HFFc6 (cell line): ENCODE data around the gene SPC25. TPM values are rescaled to one million over a fixed set of nuclear protein-coding genes. Genes with fewer than 3 reads are reported as not detected.

Experiments
- DNase-seq: peaks from one replicate; pipeline ENCODE4 v3.0.0-alpha.2; 2018
- H3K27ac Mint-ChIP-seq: 2 replicates; pipeline ENCODE4 v1.8.0; 2020; ENCODE audit warnings: mild to moderate bottlenecking, mixed read lengths
- H3K27me3 Mint-ChIP-seq: 2 replicates; pipeline ENCODE4 v1.8.0; 2021; ENCODE audit warnings: mild to moderate bottlenecking, moderate library complexity, mixed read lengths; ENCODE audit not compliant: insufficient read depth
- H3K36me3 Mint-ChIP-seq: 2 replicates; pipeline ENCODE4 v1.8.0; 2021; ENCODE audit warnings: low read depth, mixed read lengths
- H3K4me1 Mint-ChIP-seq: 2 replicates; pipeline ENCODE4 v1.8.0; 2020; ENCODE audit warnings: low read depth, mixed read lengths
- H3K4me3 Mint-ChIP-seq: 2 replicates; pipeline ENCODE4 v1.8.0; 2020; ENCODE audit warnings: mild to moderate bottlenecking, moderate library complexity, mixed read lengths
- H3K9me3 Mint-ChIP-seq: 2 replicates; pipeline ENCODE4 v1.8.0; 2020; ENCODE audit warnings: mild to moderate bottlenecking, mixed read lengths
- total RNA-seq, 6 experiments: library from RNA; stranded (reverse); fragmentation: NEBNext Ultra II Directional; extraction: Animal tissue kit (Norgen Biotek cat#: 25700); gene quantifications; 2 replicates in 1 of 6; 3 replicates in 5 of 6; pipeline ENCODE4 v1.2.3, GENCODE V29; 2021
- TF ChIP-seq, protein P1 (sequence below): fragments of 200-600 bp; sonication (generic); IDR thresholded peaks from 2 replicates; pipeline ENCODE4 v1.5.0; 2021; ENCODE audit warnings: antibody characterized with exemption, mild to moderate bottlenecking

SPC25 gene
- total RNA-seq, 6 experiments from 2014 or later: 9.4 to 22.6 (median 16.2) TPM

GRCh38 chr2:168916331-168916675 lies 26.1 kb upstream of the SPC25 start:
- TF ChIP-seq, protein P1, sequence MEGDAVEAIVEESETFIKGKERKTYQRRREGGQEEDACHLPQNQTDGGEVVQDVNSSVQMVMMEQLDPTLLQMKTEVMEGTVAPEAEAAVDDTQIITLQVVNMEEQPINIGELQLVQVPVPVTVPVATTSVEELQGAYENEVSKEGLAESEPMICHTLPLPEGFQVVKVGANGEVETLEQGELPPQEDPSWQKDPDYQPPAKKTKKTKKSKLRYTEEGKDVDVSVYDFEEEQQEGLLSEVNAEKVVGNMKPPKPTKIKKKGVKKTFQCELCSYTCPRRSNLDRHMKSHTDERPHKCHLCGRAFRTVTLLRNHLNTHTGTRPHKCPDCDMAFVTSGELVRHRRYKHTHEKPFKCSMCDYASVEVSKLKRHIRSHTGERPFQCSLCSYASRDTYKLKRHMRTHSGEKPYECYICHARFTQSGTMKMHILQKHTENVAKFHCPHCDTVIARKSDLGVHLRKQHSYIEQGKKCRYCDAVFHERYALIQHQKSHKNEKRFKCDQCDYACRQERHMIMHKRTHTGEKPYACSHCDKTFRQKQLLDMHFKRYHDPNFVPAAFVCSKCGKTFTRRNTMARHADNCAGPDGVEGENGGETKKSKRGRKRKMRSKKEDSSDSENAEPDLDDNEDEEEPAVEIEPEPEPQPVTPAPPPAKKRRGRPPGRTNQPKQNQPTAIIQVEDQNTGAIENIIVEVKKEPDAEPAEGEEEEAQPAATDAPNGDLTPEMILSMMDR: no peak
- no peaks in the 10 kb centered on the region for H3K4me1 Mint-ChIP-seq
- H3K9me3 Mint-ChIP-seq: no peaks in the 10 kb centered on the region
- DNase-seq: no peak
- H3K36me3 Mint-ChIP-seq: no peaks in the 10 kb centered on the region
- no peak overlapping the region for H3K27ac Mint-ChIP-seq
- H3K27me3 Mint-ChIP-seq: peaks cover 15% of the 10 kb centered on the region
- H3K4me3 Mint-ChIP-seq: no peak overlapping the region

DNA sequence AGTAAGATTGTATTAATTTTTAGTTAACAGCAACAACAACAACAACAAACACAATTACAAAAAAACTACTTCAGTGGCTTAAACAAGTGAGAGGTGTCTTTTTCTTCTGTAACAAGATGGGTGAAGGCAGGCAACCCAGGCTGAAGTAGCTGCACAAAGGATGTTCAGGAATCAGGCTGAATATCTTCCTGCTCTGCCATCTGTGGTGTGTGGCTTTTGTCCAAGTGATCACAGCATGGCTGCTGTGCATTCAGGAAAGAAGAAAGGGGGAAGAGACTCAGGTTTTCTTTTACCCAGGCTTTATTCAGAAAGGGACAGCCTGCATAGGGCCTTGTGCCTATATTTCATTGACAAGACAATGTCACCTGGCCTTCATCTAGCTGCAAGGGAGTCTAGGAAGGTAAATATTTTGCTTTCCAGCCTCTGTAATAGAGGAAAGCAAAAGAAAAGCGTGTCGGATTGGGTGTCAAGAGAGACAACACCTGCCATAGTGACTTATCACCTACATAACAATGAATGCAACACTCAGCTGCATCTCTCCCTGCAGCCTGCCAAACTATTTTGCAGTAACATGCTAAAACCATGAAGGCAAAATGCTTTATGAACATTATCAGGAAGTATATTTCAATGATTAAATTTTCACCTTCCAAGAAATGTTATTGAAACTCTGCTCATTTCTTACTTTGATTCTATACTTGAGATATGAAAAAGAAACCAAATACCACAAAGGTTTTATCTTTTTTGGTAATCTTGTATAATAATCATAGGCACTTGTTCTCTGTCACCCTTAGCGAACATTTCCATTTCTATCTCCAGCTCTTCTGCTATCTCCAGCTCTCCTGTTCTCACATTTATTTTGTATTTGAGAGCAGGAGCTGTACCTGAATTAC lies 25.5 kb upstream of the SPC25 start:
- DNase-seq: no peak
- TF ChIP-seq, protein P1: no peak
- Mint-ChIP-seq H3K36me3 (no peaks in the 10 kb centered on the region), H3K4me3 (no peak overlapping the region), H3K27ac (no peak overlapping the region), H3K4me1 (no peaks in the 10 kb centered on the region), H3K27me3 (peaks cover 15% of the 10 kb centered on the region), H3K9me3 (no peaks in the 10 kb centered on the region)

- H3K4me1 Mint-ChIP-seq: no peaks in the 10 kb centered on the region
- no peaks in the 10 kb centered on the region for H3K36me3 Mint-ChIP-seq
- DNase-seq: no peak
- no peaks in the 10 kb centered on the region for H3K9me3 Mint-ChIP-seq
- TF ChIP-seq, protein P1: no peak
- H3K27me3 Mint-ChIP-seq: peaks cover 16% of the 10 kb centered on the region
- H3K4me3 Mint-ChIP-seq: no peak overlapping the region
- H3K27ac Mint-ChIP-seq: no peak overlapping the region
Observed at GRCh38 chr2:168913495-168913894, 23.3 kb upstream of the SPC25 start.

GRCh38 chr2:168912901-168913369 lies 22.7 kb upstream of the SPC25 start:
- H3K9me3 Mint-ChIP-seq: no peaks in the 10 kb centered on the region
- no peak for DNase-seq
- H3K27me3 Mint-ChIP-seq: peaks cover 14% of the 10 kb centered on the region
- no peaks in the 10 kb centered on the region for H3K4me1 Mint-ChIP-seq
- H3K27ac Mint-ChIP-seq: no peak overlapping the region
- peak overlapping the region; percentile 59 for H3K4me3 Mint-ChIP-seq
- H3K36me3 Mint-ChIP-seq: no peaks in the 10 kb centered on the region
- TF ChIP-seq, protein P1: no peak

DNA sequence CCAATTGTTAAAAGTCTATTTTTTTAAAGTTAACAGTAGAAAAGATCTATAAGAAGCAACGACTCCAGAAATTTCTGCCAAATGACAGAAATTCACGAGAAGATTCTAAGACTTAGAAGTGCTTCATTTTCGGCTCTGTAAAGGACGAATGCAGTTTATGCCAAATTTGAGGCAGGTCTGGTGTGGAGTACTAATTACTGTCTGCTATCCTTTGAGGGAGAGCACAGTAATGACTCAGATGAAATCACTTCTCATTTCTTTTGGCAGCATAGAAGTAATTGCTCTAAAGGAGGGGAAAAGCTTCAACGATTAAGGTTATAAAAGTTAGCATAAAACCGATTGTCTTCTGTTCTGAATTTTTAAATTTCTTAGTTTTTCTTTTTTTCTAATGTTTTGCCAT lies 22.2 kb upstream of the SPC25 start:
- no peak for DNase-seq
- H3K4me3 Mint-ChIP-seq: peak overlapping the region; percentile 59
- H3K36me3 Mint-ChIP-seq: no peaks in the 10 kb centered on the region

More for the DNA sequence above, 22.2 kb upstream of the SPC25 start:
- TF ChIP-seq, protein P1: no peak
- Mint-ChIP-seq H3K27me3 (peaks cover 12% of the 10 kb centered on the region), H3K4me1 (no peaks in the 10 kb centered on the region), H3K9me3 (no peaks in the 10 kb centered on the region), H3K27ac (no peak overlapping the region)
